Measurements from ENCODE around the gene ASCC2.
"Not testable (repeated sequence)": the region's sequence is repeated elsewhere in the genome, so short reads cannot be mapped to it uniquely, and the experiment has no call there.

ASCC2 gene

DNA sequence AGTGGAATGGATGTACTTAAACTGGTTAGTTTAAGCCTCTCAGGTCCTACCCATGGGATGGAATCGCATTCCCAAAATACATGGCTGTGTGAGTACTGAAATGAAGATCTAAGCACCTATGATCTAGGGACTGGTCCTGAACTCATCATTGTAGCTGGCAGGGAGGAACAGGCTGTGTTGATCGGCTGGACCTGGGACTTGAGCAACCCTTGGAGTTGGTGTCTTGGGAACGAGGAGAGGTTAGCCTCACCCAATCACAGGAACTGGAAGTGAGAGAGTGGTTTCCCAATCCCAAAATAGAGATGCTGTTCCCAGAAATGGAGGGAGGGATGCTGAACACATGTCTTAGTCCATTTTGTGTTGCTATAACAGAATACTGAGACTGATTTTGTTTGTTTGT lies 16.4 kb upstream of the ASCC2 start:
- no peak for DNase-seq

DNA sequence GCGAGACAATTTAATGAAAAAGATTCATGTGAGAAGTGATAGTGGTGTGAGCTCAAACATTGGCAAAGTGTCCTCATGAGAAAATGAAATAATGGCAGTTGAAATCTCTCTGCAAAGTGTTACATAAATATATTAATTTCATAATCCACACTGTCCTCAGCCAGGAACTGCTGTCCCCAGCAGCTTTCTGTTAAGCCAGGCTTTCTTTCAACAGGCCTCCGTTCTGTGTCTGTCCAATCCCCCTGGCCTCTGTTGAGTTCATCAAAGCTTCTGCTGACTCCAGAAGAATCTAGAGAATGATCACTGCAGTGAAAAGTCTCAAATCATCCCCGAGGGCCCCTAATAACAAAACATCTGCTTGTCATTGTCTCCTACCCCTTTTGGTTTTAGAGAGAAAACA lies 10.0 kb upstream of the ASCC2 start:
- DNase-seq = no peak

DNA sequence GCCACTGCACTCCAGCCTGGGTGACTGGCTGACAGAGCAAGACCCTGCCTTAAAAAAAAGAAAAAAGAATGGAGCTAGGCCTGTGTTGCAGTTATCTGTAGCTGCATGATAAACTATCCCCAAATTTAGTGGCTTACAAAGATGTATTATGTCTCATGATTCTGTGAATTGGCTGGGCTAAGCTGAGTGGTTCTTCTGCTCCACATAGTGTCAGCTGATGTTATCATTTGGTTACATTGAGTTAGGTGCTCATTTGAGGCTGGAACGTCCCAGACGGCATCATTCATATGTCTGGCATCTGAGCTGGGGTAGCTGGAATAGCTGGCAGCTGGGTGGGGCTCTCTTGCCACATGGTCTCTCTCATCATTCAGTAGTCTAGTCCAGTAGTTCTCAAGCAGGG lies 8.2 kb upstream of the ASCC2 start:
- no peak for DNase-seq

DNA sequence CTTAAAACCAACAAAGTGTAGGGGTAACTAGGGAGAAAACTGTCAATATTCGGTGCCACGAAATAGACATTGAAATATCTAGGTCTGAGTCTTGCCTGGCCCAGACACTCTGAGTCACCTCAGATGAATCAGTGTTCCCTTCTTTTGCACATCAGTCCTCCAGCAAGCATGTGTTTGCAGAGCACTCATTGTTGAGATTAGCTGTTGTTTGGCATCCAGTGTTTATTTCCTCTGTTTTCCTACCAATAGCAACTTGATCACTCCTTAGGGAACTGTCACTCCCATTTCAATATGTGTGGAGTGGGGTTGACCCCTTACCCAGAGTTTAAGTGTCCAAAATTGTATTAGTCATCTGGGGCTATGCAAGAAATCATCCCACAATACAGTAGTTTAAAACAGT lies 4.7 kb upstream of the ASCC2 start:
- no peak for DNase-seq

DNA sequence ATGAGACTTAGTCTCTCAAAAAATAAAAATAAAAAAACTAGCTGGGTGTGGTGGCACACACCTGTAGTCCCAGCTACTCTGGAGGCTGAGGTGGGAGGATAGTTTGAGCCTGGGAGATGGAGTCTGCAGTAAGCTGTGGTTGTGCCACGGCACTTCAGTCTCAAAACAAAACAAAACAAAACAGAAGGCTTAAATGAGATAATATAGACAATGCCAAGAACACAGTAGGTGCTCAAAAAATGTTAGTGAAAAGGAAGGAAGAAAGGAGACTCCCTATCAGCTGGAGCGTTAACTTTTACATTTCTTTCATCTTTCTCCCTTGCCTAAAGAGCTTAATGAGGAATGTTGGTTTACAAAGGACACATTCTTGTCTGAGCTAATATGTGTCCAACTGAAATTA lies 4.1 kb upstream of the ASCC2 start:
- no peak for DNase-seq

DNA sequence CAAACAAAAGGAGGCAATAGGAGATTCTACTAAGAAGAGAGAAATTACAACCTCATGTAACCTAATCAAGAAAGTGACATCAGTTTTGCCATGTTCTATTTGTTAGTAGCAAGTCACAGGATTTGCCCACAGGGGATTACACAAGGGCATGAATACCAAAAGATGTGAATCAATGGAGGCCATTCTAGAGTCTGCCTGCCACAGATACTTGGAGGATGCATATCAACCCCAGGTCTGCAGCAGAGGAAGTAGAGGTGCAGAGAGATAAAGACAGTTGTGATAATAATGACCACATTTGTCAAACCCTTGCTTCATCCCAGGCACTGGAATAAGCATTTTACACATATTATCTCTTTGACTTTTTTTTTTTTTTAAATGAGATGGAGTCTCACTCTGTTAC lies 2.4 kb upstream of the ASCC2 start:
- no peak for DNase-seq

DNA sequence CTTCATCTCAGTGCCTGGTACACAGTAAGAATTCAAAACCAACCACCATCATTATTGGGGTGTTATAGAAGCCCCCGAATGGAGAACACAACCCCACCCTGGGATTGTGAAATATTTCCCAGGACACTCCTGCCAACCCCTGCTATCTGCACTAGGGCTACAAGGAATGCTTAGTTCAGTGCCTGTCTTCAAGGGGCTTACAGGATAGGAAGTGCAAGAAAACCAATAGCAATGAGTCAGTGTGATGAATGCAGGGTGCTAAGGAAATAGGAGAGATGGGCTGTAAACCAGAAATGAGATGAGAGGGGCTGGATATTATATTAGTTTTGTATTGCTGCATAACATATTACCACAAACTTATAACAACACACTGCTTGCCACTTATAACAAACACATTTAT lies 965 bp upstream of the ASCC2 start:
- no peak for DNase-seq

DNA sequence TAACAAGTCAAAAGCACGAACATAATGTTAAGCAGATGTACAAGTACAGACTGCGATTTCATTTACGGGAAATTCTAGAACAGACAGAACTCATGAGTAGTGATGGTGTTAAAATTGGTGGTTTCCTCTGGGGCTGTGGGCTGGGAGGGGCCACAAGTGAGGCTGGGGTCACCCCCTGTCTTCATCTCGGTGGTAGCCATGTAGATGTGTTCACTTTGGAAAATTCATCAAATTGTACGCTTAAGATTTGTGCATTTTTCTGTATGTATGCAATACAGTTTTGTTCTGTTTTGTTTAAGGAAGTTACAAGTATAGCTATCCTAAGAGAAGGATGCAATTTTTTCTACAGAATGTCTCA lies 504 bp upstream of the ASCC2 start:
- no peak for DNase-seq

DNA sequence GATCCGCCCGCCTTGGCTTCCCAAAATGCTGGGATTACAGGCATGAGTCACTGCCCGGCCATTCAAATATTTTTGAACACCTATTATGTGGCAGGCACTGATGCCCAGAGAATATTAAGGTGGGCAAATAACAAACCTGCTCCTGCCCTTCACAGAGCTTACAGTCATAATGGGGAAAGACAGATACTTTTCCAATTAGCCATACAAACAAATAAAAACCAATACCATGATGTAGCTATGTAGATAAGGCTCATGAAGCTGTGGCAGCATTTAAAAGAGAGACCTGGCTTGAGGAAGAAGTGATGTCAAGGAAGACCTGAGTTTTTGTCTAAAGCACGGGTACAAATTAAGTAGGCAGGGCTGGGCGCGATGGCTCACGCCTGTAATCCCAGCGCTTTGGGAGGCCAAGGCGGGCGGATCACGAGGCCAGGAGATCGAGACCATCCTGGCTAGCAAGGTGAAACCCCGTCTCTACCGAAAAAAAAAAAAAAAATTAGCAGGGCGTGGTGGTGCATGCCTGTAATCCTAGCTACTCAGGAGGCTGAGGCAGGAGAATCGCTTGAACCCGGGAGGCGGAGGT lies 1.2 kb downstream of the ASCC2 start:
- DNase-seq = not testable (repeated sequence)

DNA sequence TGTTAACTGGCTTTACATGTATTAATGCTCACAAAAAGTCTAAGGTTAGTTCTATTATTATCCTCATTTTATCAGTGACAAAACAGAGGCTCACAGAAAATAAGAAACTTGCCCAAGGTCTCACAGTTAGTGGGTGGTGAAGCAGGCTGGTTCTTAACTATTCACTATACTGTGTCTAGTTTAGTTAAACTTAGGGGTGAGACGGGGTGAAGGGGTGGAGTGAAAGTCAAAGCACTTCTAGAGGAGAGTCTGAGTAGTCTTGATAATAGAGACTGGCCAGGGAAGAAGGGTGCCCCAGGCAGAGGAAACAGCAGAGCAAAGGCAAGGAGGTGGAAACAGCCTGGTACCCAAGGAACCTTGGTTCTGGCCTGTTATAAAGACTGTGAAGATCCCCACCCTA lies 4.0 kb downstream of the ASCC2 start:
- no peak for DNase-seq

DNA sequence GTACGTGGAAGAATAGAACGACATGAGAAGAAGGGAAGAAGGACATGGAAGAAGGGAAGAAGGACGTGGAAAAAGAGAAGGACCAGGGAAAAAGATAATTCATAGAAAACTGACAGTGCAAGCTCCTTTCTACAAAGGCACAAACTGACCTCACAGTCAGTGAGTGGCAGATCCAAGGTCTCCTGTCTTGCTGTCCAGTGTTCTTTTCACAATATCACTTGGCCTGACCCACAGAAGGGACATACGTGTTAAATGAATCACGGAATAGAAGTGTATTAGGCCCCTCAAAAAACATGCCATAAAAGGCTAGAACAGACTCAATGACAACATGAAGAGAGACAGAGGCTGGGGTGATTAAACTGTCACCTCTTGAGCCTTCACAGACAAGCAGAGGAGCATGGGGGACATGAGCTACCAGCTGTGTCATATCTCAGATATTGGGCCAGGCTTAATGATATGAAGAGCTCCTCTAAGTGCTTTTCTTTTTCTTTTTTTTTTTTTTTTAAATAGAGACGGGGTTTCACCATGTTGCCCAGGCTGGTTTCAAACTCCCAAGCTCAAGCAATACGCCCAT lies 4.6 kb downstream of the ASCC2 start:
- no peak for DNase-seq

DNA sequence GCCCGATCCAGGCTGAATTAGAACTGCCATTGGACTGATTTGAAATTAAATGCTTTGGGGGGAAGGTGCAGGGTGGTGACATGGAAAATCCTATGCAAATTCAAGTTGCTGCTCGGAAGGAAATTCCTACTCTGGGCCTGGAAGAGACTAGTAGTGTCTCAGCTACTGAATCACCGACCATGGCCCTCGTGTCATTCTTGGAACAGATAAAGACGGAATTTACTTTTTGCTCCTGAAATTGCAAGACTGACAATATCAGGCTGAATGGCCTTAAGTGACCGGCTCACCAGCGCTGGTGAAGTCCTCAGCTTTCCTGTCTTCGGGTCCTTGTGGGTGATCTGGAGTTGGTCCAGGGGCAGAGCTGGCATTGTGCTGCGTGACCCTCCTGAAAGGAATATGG lies 6.1 kb downstream of the ASCC2 start:
- DNase-seq = no peak

DNA sequence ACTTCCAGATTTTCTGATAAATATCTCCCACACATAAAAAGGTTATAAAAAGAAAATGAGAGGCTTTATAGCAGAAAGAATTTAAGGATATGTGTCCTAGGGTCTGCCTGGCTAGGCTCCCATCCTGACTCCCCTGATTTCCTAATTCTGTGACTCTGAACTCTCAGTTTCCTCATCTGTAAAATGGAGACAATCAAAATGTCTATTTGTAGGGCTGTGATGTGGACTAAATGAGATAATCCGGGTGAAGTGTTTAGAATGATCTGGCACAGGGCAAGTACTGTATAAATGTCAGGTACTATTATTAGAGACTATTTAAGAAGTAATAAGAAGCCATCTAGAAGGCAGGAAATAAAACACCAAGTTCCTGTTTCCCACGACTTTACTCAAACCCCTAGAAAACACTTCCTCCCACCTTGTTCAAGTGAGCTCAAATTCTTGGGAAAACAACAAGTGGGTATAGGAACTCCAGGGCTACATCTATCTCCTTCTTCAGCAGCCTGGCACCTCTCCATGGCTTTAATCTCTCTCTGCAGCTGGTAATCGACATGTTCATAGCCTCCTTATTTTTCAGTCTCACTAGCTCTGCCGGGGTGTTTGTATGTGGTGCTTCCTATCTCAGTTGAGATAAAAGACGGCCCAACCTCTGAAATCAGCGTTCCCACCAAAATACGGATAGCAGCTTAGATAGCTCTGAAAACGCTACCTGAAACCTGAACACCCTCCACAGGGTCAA lies 6.7 kb downstream of the ASCC2 start:
- DNase-seq = no peak

DNA sequence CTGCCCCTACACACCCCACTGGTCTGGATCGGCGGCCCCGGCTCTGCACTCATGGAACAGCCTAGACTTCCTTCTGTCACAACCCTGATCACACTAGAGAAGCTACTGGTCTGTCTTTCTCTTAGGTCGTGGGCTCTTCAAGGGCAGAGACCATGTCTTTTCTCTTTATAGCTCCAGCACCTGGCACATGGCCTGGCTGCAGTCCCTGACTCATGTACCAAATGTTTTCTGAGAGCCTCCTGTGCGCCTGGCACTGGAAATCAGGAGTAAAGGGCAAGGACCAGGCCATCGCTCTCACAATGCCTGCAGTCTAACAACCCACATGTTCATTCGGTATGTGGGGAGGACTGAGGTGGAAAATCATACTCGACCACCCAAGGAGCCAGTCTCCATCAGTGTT lies 7.5 kb downstream of the ASCC2 start:
- DNase-seq = no peak

DNA sequence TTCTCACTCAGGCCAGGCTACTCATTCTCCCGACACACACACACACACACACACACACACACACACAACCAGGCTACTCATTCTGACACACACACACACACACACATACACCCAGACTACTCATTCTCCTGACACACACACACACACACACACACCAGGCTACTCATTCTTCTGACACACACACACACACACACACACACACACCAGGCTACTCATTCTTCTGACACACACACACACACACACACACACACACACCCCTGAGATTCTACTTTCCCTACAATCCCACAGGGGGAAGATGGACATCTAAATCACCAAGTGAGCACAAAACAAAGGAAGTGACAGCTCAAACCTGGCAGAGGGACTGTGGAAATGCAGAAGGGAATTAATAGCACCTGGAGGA lies 10.3 kb downstream of the ASCC2 start:
- not testable (repeated sequence) for DNase-seq

DNA sequence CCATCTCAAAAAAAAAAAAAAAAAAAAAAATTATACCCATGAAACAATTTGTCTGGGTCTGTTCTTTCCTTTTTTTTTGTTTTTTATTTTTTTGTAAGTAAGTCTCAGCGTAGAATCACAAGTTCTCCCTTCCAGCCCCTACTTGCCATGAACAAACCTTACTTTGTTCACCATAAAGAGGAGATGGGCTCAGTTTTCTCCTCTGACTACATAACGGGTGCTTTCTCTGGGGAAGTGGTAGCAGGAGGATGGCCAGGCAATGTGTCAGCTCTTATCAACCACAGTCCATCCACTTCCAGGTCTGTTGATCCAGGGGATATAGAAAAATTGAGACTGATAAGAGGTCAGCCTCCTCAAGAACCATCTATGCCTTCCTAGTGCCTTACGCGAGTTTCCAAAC lies 11.0 kb downstream of the ASCC2 start:
- DNase-seq = no peak

DNA sequence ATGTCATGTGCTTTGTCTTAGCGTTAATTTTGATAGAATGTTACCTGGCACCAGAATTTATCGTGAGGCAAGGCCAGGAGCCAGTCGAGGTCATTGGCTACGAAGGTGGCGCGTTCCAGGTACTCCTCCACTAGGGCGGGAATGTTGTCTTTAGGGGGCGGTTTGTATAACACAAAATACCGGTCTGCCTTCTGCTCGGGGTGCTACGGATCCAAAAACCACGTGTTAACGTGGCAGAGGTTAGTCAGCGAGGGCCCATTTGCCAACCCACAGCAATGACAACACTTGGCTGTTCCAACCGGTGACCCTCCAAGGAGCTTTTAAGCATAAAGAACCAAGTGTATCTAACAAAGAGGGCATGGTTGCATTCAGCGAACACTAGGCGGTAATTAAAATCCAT lies 12.5 kb downstream of the ASCC2 start:
- no peak for DNase-seq

DNA sequence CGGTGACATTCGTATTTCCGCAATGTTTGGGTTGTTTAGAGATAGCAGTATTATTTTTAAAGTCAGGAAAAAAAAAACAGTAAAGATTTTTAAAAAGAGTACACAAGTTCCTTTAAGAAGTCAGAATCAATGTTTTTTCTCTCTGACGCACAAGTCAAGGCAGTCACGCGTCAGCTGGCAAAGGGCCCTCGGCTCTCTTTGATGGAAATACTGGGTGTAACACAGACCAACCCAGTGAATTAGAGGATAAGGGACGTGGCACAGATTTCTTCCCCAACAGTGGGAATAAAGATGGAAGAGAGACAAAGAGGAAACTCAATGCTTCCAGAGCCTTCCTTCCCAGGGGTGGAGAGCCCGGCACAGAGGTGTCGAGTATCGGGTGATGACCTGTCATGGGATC lies 13.4 kb downstream of the ASCC2 start:
- no peak for DNase-seq

DNA sequence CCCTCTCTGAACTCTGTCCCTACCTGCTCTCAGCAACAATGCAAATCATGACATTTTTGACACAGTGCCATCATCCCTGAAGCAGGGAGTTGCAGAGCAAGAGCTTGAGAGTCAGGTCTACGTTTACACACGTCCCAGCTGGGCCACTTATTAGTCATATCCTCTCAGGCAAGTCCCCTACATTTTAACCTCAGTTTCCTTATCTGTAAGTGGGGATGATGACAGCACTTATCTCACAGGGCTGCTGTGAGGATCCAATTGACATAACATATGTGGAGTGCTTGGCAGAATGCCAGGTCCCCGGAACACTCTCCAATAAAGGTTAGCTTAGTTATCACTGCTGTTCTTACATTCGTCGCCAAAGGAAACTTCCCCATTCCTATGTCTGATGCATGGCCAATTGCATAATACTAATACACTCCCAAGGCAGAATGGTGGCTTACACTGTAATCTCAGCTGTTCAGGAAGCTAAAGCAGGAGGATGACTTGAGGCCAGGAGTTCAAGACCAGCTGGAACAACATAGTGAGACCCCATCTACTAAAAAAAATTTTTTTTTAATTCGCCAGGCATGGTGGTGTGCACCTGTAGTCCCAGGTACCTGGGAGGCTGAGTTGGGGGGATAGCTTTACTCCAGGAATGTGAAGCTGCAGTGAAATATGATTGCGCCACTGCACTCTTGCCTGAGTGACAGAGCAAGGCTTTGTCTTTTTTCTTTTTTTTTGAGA lies 16.6 kb downstream of the ASCC2 start:
- peak; percentile 45 to 53 for DNase-seq

DNA sequence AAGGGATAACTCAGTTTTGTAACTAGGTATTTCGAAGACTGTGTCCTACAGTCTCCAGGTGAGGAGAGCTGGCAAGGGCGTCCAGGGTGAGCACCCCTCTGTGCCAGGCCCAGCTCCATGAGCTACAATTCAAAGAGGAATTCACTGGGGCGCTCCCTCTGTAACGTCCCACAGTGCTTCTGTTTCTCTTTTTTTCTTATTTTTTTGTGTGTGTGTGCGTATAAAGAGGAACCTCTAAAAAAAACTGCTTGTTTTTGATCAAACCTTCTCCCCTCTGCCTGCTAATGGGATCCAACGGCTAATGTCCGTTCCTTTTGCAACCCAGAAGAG lies 17.1 kb downstream of the ASCC2 start:
- no peak for DNase-seq

DNA sequence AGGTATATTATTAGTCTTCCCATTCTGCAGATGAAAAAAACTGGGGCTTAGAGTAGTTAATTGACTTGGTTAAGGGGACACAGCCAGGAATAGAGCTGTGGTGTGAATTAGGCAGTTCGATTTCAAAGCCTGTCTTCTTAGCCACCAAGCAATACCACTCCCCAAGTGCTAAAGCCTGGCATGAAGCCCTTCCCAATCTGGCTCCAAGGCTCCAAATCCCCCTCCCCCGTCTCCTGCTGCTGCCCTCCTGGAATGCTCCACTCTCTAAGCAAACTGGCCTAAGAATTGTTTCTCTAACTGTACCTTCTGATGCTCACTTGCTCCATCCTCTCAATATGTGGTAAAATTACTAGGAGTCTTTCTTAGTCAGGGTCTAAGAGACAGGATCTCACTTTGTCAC lies 18.6 kb downstream of the ASCC2 start:
- no peak for DNase-seq

DNA sequence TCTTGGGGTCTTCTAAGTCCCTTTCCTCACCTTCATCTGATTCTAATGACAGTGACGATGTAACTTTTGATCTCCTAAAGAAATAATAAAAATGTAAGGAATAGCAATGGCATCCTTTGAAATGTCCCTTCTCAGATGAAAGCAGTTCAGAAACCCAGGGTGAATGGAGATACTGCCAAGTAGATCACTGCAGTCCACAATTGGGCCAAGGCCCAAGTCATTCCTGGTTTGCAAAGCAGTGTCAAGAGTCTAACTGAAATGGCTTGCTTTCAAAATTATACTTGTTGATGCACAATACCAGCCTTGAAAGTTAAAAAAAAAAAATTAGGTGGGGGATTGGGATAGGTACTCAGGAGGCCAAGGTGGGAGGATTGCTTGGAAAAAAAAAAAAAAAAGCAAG lies 20.4 kb downstream of the ASCC2 start:
- no peak for DNase-seq

DNA sequence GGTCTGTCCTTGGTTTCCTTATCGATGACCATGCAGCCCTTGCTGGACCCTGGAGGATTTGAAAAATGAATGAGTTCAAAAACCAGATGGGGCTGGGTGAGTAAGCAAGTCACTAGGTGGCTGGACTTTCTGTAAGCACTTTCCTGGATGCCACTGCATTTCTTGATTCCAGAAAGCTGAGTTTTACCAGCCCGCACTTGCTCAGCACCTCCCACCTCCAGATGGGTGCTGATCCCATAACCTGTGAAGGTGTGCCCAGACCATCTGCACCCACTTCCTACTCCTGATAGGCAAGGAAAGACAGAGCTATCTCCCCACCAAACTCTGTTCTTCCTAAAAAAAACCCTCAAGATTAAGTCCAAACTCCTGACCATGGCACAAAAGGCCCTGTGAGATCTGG lies 21.1 kb downstream of the ASCC2 start:
- no peak for DNase-seq

DNA sequence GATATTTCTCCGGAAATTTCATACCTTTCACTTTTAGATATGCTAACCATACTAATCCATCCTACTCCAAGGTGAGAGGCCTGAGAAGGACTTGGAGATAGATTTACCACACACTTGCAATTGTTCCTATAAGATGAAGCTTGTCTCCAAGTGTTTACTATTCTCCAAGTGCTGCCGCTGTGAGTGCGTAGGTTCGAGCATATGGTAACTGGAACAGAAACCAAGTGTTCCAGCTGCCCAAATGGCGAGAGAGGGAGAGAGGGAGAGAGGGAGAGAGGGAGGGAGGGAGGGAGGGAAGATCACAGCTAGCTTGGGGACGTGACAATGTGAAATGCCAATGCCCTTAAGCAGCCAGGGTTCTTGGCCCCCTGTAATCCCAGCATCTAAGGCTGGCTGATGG lies 21.5 kb downstream of the ASCC2 start:
- DNase-seq = no peak

DNA sequence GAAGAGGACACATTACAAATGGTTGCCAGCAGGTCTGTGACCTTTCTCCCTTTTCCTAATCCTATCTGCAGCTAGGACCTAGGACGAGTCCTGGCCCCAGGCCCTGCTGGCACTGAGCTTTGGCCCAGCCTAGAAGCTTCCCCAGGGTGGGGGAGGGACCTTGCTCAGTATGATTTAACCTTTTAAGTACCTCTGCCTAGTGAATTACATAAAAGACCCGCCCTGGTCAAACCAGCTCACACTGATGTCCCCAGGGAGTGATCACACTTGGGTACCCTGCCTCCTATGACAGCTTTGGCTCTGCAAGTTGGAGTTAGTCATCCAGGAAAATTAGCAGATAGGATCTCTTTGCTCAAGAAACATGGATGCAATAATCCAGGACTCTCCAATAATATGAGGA lies 21.9 kb downstream of the ASCC2 start:
- DNase-seq = no peak
